Pons (tissue), 1 donor: ENCODE results near the gene SCN5A.

ENCODE experiments used
- DNase-seq: peaks from one replicate; pipeline ENCODE4 v3.0.0-alpha.2; 2016; ENCODE audit warnings: low spot score

The SCN5A gene

GRCh38 chr3:38600551-38600950 is 48.9 kb downstream of the SCN5A start:
- no peak for DNase-seq

- DNase-seq: no peak
Measured at GRCh38 chr3:38599886-38600285, 49.6 kb downstream of the SCN5A start.

- DNase-seq: no peak
Measured at GRCh38 chr3:38598791-38599190, 50.7 kb downstream of the SCN5A start.

- no peak for DNase-seq
Measured at GRCh38 chr3:38597502-38598060, 51.9 kb downstream of the SCN5A start.

- no peak for DNase-seq
Measured at GRCh38 chr3:38595393-38595792, 54.1 kb downstream of the SCN5A start.

GRCh38 chr3:38590521-38590920 is 59.0 kb downstream of the SCN5A start:
- no peak for DNase-seq

GRCh38 chr3:38588995-38589937 is 60.2 kb downstream of the SCN5A start:
- no peak for DNase-seq

- DNase-seq: no peak
Measured at GRCh38 chr3:38588371-38588971, 61.0 kb downstream of the SCN5A start.

- no peak for DNase-seq
Measured at GRCh38 chr3:38587548-38588131, 61.8 kb downstream of the SCN5A start.

GRCh38 chr3:38586546-38587520 is 62.7 kb downstream of the SCN5A start:
- DNase-seq: no peak

- DNase-seq: no peak
Measured at GRCh38 chr3:38585791-38586420, 63.6 kb downstream of the SCN5A start.

- DNase-seq: no peak
Measured at GRCh38 chr3:38583688-38584087, 65.8 kb downstream of the SCN5A start.

- DNase-seq: no peak
Measured at GRCh38 chr3:38582941-38583645, 66.4 kb downstream of the SCN5A start.

- DNase-seq: no peak
Measured at GRCh38 chr3:38582316-38582715, 67.2 kb downstream of the SCN5A start.

GRCh38 chr3:38581774-38582173 is 67.7 kb downstream of the SCN5A start:
- no peak for DNase-seq

- DNase-seq: no peak
Measured at GRCh38 chr3:38580450-38581382, 68.8 kb downstream of the SCN5A start.

GRCh38 chr3:38579551-38580449 is 69.7 kb downstream of the SCN5A start:
- peak; percentile 25 for DNase-seq

- no peak for DNase-seq
Measured at GRCh38 chr3:38579141-38579540, 70.3 kb downstream of the SCN5A start.
